OCI-LY3 (cell line): ENCODE data around the gene ADCY7.

Experiments
- EZH2phosphoT487 ChIP-seq: fragments of 200-600 bp; shearing (Covaris generic); IDR thresholded peaks from 2 replicates; pipeline ENCODE4 v1.6.1; 2018; ENCODE audit warnings: antibody characterized with exemption, mixed run types, low read depth
- TF ChIP-seq, protein P1 (sequence below): fragments of 200-600, 300-600 bp; sonication (generic); IDR thresholded peaks from 2 replicates; pipeline ENCODE4 v1.5.1; 2014; ENCODE audit warnings: antibody characterized with exemption, low read length, low read depth

DNA sequence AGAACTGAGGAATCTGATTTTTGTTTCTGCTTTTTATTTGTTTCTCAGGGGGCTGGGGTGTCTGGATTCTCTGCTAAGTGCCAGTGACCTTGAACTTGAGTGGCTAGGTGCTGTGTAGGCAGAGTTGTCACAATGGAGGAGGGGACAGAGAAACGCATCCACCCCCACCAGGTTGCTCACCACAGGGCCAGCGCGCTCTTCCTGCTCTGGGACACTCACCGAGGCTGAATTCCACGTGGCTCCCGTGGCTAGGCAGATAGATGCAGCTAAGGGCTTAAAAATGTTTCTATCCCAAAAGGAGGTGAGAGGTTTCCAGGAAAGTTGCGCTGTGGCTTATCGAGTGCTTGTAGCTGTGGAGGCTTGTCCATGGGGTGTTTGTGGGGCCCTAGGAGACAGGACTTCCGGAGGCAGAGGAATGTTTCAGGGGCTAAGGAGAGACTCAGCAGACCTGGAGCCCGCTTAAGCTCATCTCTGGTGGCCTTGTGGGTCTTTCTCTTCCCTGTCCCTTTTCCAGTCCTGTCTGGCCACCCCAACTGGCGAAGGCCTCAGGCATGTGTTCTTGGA, 36.8 kb downstream of the ADCY7 start:
- TF ChIP-seq, protein P1, sequence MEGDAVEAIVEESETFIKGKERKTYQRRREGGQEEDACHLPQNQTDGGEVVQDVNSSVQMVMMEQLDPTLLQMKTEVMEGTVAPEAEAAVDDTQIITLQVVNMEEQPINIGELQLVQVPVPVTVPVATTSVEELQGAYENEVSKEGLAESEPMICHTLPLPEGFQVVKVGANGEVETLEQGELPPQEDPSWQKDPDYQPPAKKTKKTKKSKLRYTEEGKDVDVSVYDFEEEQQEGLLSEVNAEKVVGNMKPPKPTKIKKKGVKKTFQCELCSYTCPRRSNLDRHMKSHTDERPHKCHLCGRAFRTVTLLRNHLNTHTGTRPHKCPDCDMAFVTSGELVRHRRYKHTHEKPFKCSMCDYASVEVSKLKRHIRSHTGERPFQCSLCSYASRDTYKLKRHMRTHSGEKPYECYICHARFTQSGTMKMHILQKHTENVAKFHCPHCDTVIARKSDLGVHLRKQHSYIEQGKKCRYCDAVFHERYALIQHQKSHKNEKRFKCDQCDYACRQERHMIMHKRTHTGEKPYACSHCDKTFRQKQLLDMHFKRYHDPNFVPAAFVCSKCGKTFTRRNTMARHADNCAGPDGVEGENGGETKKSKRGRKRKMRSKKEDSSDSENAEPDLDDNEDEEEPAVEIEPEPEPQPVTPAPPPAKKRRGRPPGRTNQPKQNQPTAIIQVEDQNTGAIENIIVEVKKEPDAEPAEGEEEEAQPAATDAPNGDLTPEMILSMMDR: no peak
- no peak for TF ChIP-seq EZH2phosphoT487
